HepG2 (cell line): ENCODE data around the gene CMIP. TPM values are rescaled to one million over a fixed set of nuclear protein-coding genes. Genes with fewer than 3 reads are reported as not detected.

ENCODE experiments used
- ATF3 ChIP-seq: sonication (generic); formaldehyde crosslinking; IDR thresholded peaks from 2 replicates; pipeline ENCODE4 v1.4.0; 2020; ENCODE audit warnings: missing genetic modification reagents
- CBX1 ChIP-seq: IDR thresholded peaks from one replicate; pipeline ENCODE4 v1.6.1; 2016; ENCODE audit warnings: antibody characterized with exemption, low read depth
- KAT8 ChIP-seq: IDR thresholded peaks from 2 replicates; pipeline ENCODE4 v1.6.1; 2016; ENCODE audit warnings: missing genetic modification reagents, missing compliant biosample characterization
- KDM5B ChIP-seq: sonication (generic); formaldehyde crosslinking; IDR thresholded peaks from 2 replicates; pipeline ENCODE4 v1.4.0; 2020; ENCODE audit warnings: missing genetic modification reagents, mild to moderate bottlenecking, borderline replicate concordance
- MBNL3 ChIP-seq: fragments of 250-450 bp; sonication (Bioruptor Pico); conservative IDR thresholded peaks from 2 replicates; pipeline ENCODE4 v1.8.0; 2022; ENCODE audit warnings: mild to moderate bottlenecking, inconsistent platforms
- NKX3-1 ChIP-seq: sonication (generic); formaldehyde crosslinking; IDR thresholded peaks from 2 replicates; pipeline ENCODE4 v1.5.0; 2020; ENCODE audit warnings: missing genetic modification reagents
- PPARG ChIP-seq: conservative IDR thresholded peaks from 2 replicates; pipeline ENCODE4 v1.6.1; 2016; ENCODE audit warnings: missing biosample characterization, missing genetic modification reagents
- PRDM15 ChIP-seq: sonication (generic); formaldehyde crosslinking; IDR thresholded peaks from 2 replicates; pipeline ENCODE4 v1.4.0; 2020; ENCODE audit warnings: missing genetic modification reagents
- RAD51 ChIP-seq: fragments of 450-650 bp; IDR thresholded peaks from 2 replicates; pipeline ENCODE4 v1.6.1; 2016; ENCODE audit warnings: borderline replicate concordance
- SAFB2 ChIP-seq: sonication (generic); formaldehyde crosslinking; IDR thresholded peaks from 2 replicates; pipeline ENCODE4 v1.5.1; 2020; ENCODE audit warnings: missing genetic modification reagents, low read depth, mild to moderate bottlenecking, borderline replicate concordance
- SAP130 ChIP-seq: IDR thresholded peaks from 2 replicates; pipeline ENCODE4 v1.6.1; 2016; ENCODE audit warnings: low read depth
- SP5 ChIP-seq: IDR thresholded peaks from 2 replicates; pipeline ENCODE4 v1.6.1; 2016; ENCODE audit warnings: low read depth, borderline replicate concordance
- TRAFD1 ChIP-seq: sonication (generic); formaldehyde crosslinking; IDR thresholded peaks from 2 replicates; pipeline ENCODE4 v1.5.1; 2020; ENCODE audit warnings: missing genetic modification reagents, mild to moderate bottlenecking, borderline replicate concordance
- U2AF2 ChIP-seq: fragments of 200-400 bp; formaldehyde crosslinking; IDR thresholded peaks from 2 replicates; pipeline ENCODE4 v1.6.1; 2017; ENCODE audit warnings: low read depth, mild to moderate bottlenecking, low read length
- ZNF10 ChIP-seq: sonication (generic); formaldehyde crosslinking; IDR thresholded peaks from 2 replicates; pipeline ENCODE4 v1.4.0; 2020; ENCODE audit warnings: mild to moderate bottlenecking, low read depth, missing genetic modification reagents, borderline replicate concordance
- ZNF33A ChIP-seq: sonication (generic); formaldehyde crosslinking; IDR thresholded peaks from 2 replicates; pipeline ENCODE4 v1.5.1; 2020; ENCODE audit warnings: missing genetic modification reagents, mild to moderate bottlenecking, moderate library complexity, borderline replicate concordance
- ZNF414 ChIP-seq: sonication (generic); formaldehyde crosslinking; IDR thresholded peaks from 2 replicates; pipeline ENCODE4 v1.5.0; 2020; ENCODE audit warnings: missing genetic modification reagents
- ZNF549 ChIP-seq: sonication (generic); formaldehyde crosslinking; IDR thresholded peaks from 2 replicates; pipeline ENCODE4 v1.5.0; 2020; ENCODE audit warnings: missing genetic modification reagents
- ZNF746 ChIP-seq: sonication (generic); formaldehyde crosslinking; IDR thresholded peaks from 2 replicates; pipeline ENCODE4 v1.8.0; 2022; ENCODE audit warnings: mild to moderate bottlenecking, missing genetic modification reagents
- ZNF83 ChIP-seq: sonication (generic); formaldehyde crosslinking; IDR thresholded peaks from 2 replicates; pipeline ENCODE4 v1.4.0; 2020; ENCODE audit warnings: missing genetic modification reagents, mild to moderate bottlenecking, borderline replicate concordance
- ZNF883 ChIP-seq: sonication (generic); formaldehyde crosslinking; IDR thresholded peaks from 2 replicates; pipeline ENCODE4 v1.5.1; 2020; ENCODE audit warnings: mild to moderate bottlenecking, missing genetic modification reagents; ENCODE audit errors: not compliant biosample characterization
- ZSCAN25 ChIP-seq: sonication (generic); formaldehyde crosslinking; IDR thresholded peaks from 2 replicates; pipeline ENCODE4 v1.8.0; 2022; ENCODE audit warnings: mild to moderate bottlenecking, missing genetic modification reagents
- ZUFSP ChIP-seq: sonication (generic); formaldehyde crosslinking; IDR thresholded peaks from 2 replicates; pipeline ENCODE4 v1.9.0; 2021; ENCODE audit warnings: missing genetic modification reagents, mild to moderate bottlenecking, borderline replicate concordance
- polyA plus RNA-seq, 8 experiments: library from polyadenylated mRNA; depleted of rRNA in 3 of 8; stranded (reverse) in 7 of 8; unstranded in 1 of 8; fragments of >200 nt; fragmentation: Illumina TruSeq in 4 of 8; extraction: Trizol in 4 of 8; gene quantifications; 2 replicates each; pipeline versions ENCODE4 v1.2.1 to v1.2.3, GENCODE V29; 2011 to 2016; ENCODE audit warnings: low read depth in 4 of 8, missing spikeins in 1 of 8, mixed read lengths in 1 of 8; ENCODE audit not compliant: insufficient read depth in 1 of 8
- total RNA-seq, 5 experiments: library from RNA; depleted of rRNA; stranded (reverse); fragments of >200 nt; fragmentation: Illumina TruSeq; extraction: Trizol; gene quantifications; 2 replicates each; pipeline ENCODE4 v1.2.3, GENCODE V29; 2016; ENCODE audit warnings: low read depth in 1 of 5

The CMIP gene
- total and polyA plus RNA-seq, 2 of the 13 experiments (the other 11 are each of a cell fraction or from before 2014, with no cell fraction given), result 10.9 to 18.1 TPM

GRCh38 chr16:81447383-81448101 lies 2.9 kb downstream of the CMIP start (continued):
- TF ChIP-seq PRDM15 (no peak), ZSCAN25 (CRISPR knock-in tag) (no peak), U2AF2 (no peak), TRAFD1 (CRISPR knock-in tag) (no peak), CBX1 (no peak), ZNF746 (no peak), RAD51 (no peak), MBNL3 (no peak), ZNF883 (CRISPR knock-in tag) (no peak), PPARG (CRISPR knock-in tag) (no peak), ZUFSP (CRISPR knock-in tag) (no peak), SP5 (CRISPR knock-in tag) (no peak), ZNF33A (no peak), SAFB2 (CRISPR knock-in tag) (no peak), ZNF549 (CRISPR knock-in tag) (no peak), ATF3 (CRISPR knock-in tag) (0 out of 2 replicates have a peak, but pooled peaks have one; percentile 12), ZNF83 (CRISPR knock-in tag) (no peak), ZNF414 (CRISPR knock-in tag) (no peak), SAP130 (CRISPR knock-in tag) (peak; percentile 59), NKX3-1 (CRISPR knock-in tag) (no peak), KDM5B (CRISPR knock-in tag) (0 out of 2 replicates have a peak, but pooled peaks have one; percentile 47), KAT8 (CRISPR knock-in tag) (no peak; the same call in 1 of the 2 replicates), ZNF10 (CRISPR knock-in tag) (no peak)
